ENCODE results near the gene PSME3.

PSME3 gene

DNA sequence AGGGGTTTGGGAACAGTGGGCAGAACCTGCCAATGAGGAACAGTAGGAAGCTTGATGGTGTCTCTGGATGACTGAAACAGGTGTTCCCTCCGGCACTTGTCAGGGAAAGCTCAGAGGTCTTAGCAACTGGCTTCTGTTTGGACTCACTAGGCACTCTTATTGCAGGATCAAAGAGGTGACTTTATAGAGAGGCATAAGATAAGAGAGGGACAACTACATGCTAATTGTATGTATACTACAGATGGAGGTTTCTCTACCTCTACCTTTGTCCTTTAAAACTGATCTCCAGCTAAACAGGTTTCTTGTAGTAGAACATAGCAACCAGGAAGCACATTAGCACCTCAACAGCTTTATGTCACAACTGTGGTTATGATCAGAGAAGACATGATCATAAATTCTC is 26.9 kb upstream of the PSME3 start:
- H3K27ac ChIP-seq = no peak overlapping the region
- DNase-seq = no peak
- H3K27me3 ChIP-seq (replicated peaks) = no peaks in the 10 kb centered on the region
- in situ Hi-C loops (cut with HindIII; ENCODE audit: low pct_ligation_motif_present, low sequenced_read_pairs) = no loop called here
- no peak overlapping the region for H3K4me3 ChIP-seq (ENCODE audit: low read depth, low read length)
- TF ChIP-seq, protein P1, sequence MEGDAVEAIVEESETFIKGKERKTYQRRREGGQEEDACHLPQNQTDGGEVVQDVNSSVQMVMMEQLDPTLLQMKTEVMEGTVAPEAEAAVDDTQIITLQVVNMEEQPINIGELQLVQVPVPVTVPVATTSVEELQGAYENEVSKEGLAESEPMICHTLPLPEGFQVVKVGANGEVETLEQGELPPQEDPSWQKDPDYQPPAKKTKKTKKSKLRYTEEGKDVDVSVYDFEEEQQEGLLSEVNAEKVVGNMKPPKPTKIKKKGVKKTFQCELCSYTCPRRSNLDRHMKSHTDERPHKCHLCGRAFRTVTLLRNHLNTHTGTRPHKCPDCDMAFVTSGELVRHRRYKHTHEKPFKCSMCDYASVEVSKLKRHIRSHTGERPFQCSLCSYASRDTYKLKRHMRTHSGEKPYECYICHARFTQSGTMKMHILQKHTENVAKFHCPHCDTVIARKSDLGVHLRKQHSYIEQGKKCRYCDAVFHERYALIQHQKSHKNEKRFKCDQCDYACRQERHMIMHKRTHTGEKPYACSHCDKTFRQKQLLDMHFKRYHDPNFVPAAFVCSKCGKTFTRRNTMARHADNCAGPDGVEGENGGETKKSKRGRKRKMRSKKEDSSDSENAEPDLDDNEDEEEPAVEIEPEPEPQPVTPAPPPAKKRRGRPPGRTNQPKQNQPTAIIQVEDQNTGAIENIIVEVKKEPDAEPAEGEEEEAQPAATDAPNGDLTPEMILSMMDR (IDR thresholded peaks at IDR 0.05; ENCODE audit: low read depth, low read length, missing control alignments) = no peak
- peaks cover 3% of the 10 kb centered on the region for H3K36me3 ChIP-seq (replicated peaks)

DNA sequence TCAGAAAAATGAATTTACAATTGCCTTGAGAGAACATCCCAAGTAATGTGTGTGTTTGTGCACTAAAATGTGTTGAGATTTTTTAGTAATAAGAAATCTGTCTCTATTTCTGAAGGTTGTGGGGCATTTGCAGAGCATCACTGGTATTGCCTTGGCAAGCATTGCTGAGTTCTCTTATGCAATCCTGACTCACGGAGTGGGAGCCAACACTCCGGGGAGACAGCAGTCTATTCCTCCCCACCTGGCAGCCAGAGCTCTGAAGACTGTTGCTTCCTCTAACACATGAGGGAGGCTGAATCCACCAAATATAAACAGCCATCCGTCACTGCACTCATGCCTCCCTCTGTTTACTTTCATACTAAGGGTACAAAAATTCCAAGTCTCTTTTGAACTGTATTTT is 23.9 kb upstream of the PSME3 start:
- DNase-seq = no peak
- TF ChIP-seq, protein P1 (IDR thresholded peaks at IDR 0.05; ENCODE audit: low read depth, low read length, missing control alignments) = no peak
- H3K36me3 ChIP-seq (replicated peaks) = peaks cover 23% of the 10 kb centered on the region
- no peak overlapping the region for H3K27ac ChIP-seq
- H3K4me3 ChIP-seq (ENCODE audit: low read depth, low read length) = no peak overlapping the region
- in situ Hi-C loops (cut with HindIII; ENCODE audit: low pct_ligation_motif_present, low sequenced_read_pairs) = no loop called here
- no peaks in the 10 kb centered on the region for H3K27me3 ChIP-seq (replicated peaks)

DNA sequence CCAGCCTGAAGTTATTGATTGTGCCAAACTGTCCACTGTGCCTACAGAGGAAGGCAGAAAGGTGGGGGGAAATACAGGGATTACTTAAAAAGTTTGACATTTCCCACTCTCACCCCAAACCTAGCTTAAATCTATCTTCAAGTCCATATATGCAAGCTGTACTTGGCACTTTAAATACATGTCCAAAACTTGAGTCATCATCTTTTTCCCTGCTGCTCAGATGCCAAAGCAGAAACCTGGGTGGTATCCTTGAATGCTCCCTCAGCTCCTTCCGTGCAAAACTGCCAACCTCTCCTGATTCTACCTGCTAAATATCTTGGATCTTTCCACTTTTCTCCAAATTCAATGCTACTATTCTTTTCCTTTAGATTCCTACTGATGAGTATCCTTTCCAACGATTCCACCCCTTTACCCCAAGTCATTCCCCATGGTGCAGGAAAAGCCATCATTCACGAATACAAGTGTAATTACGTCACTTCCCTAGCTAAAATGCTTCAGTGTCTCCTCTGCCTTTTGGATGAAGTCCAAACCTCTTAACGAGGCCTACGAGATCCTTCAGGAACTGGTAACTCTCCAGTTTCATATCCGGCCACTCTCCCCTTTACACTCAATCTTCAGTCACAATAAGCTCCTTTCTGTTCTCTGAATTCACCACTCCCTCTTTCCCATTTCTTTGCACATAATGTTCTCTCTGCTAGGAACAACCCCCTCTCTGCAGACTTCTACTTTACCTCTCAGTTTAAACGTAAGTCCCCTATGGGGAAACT is 18.4 kb upstream of the PSME3 start:
- DNase-seq = no peak
- Histone ChIP-seq H3K36me3 (replicated peaks) (peaks cover 73% of the 10 kb centered on the region), H3K4me3 (ENCODE audit: low read depth, low read length) (no peak overlapping the region), H3K27ac (no peak overlapping the region), H3K27me3 (replicated peaks) (no peaks in the 10 kb centered on the region)
- in situ Hi-C loops (cut with HindIII; ENCODE audit: low pct_ligation_motif_present, low sequenced_read_pairs) = no loop called here
- TF ChIP-seq, protein P1 (IDR thresholded peaks at IDR 0.05; ENCODE audit: low read depth, low read length, missing control alignments) = no peak

- TF ChIP-seq, protein P1 (IDR thresholded peaks at IDR 0.05; ENCODE audit: low read depth, low read length, missing control alignments) = no peak
- Histone ChIP-seq H3K27me3 (replicated peaks) (no peaks in the 10 kb centered on the region), H3K4me3 (ENCODE audit: low read depth, low read length) (no peak overlapping the region), H3K36me3 (replicated peaks) (peaks cover 70% of the 10 kb centered on the region), H3K27ac (peak overlapping the region; percentile 58)
- in situ Hi-C loops (cut with HindIII; ENCODE audit: low pct_ligation_motif_present, low sequenced_read_pairs) = no loop called here
- peak; percentile 45 for DNase-seq
These were observed 15.3 kb upstream of the PSME3 start for GRCh38 chr17:42817866-42818265.

- no peak overlapping the region for H3K4me3 ChIP-seq (ENCODE audit: low read depth, low read length)
- H3K27ac ChIP-seq = peak overlapping the region; percentile 58
These were observed 14.8 kb upstream of the PSME3 start for GRCh38 chr17:42818379-42818778.

More at GRCh38 chr17:42818379-42818778, 14.8 kb upstream of the PSME3 start:
- in situ Hi-C loops (cut with HindIII; ENCODE audit: low pct_ligation_motif_present, low sequenced_read_pairs) = no loop called here
- Histone ChIP-seq H3K36me3 (replicated peaks) (peaks cover 66% of the 10 kb centered on the region), H3K27me3 (replicated peaks) (no peaks in the 10 kb centered on the region)
- no peak for DNase-seq
- TF ChIP-seq, protein P1 (IDR thresholded peaks at IDR 0.05; ENCODE audit: low read depth, low read length, missing control alignments) = no peak

Measured in brain microvascular endothelial cell (primary cell).